Activated CD4-positive, alpha-beta T cell treated with anti-CD3 and anti-CD28 coated beads, Interleukin-10, Interleukin-2, amounts not matched to agents 100 ng/mL and 50 ng/mL, durations not matched to agents 16 hours and 8 hours (primary cell): ENCODE measurements around the gene NR1H4.
"Not testable (repeated sequence)": the region's sequence is repeated elsewhere in the genome, so short reads cannot be mapped to it uniquely, and the experiment has no call there.

Experiments used
- DNase-seq: peaks from one replicate; pipeline ENCODE4 v3.0.0-alpha.2; 2020

Gene NR1H4

DNA sequence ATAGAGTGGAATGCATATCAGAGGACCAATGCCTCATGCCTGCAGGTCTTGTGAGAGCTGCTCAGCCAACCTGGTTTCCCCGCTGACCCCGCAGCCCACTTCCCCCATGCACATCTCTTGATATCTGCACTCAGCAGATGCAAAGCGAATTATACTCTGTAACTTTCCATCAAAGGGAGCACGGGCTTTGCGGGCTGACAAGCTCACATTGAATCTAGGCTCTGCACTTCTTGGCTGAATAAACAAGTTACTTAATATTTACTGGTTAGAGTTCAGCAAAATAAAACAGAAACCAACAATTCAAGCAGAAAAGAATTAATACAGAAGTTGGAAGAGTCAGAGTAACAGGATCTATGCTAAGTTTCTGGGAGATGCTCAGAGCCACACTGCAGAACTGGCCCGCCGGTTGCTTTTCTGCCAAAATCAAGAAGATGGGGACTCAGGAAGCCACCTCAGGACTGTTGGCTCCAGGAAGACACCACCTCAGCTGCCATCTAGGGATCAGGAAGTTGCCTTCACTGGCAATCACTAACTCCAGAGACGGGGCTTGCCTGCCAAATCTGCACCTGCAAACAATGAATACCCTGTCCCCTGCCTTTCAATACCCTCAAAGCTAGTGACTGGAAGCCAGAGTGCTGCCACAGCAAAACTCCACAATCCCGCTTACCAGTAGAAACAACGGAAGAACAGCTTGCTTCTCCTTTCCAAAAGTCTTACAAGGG, 46.5 kb downstream of the NR1H4 start:
- no peak for DNase-seq

DNA sequence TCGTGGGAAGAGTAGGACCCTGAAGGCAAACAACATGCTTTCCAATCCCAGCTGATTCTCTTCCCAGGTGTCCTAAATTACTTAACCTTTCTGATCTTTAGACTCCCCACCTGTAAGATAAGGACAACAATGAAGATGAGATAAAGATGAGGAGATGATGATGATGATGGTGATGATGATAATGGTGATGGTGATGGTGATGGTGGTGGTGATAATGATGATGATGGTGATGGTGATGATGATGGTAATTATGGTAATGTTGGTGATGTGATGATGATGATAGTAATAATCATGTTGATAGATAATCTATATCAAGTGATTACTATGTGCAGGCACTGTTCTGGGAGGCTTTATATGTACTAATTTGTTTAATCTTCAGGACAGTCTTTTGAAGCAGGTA, 48.3 kb downstream of the NR1H4 start:
- DNase-seq, result no peak

DNA sequence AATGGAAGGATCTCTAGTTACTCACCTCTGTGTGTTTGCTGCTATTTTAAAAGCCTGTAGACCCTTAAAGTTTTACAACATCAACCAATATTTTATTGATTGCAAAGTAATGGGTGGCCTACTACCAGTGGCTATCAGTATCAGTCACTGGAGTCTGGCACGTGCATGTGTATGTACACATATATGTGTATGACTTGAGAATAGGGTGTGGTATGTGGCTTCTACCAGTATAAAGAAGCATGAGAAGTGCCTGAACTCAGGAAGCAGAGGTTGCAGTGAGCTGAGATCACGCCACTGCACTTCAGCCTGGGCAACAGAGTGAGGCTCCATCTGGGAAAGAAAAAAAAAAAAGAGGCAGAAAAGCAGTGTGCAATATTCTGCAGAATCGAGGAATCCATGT, 54.4 kb downstream of the NR1H4 start:
- DNase-seq, result no peak

DNA sequence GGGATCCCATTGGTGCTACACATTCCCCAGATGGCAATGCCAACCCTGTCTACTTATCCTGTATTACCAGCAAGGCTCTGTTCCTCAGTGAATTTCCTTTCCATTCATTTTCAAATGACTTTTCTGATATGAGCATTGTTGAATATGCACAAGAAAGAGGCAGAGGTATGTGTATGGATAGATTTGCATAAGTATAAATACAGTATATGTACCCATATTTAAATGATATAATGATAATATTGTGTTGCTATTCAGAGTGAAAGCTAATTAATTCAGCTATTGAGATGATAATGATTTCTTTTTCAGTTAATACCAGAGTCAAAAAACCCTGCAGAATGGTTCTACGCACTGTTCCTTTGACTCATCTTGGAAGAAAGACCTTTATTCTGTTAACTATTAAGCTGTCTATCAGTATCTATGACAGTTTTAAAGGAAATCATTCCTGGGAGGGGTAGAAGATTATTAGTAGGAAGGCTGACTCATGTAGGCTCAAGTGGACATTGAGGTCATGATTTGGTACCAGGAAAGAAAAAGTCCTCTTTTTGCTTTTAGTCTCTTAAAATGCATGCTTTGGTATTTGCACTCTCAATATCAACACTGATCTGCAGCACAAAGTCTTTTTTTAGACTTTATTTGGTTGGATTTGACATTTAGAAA, 54.9 kb downstream of the NR1H4 start:
- no peak for DNase-seq

DNA sequence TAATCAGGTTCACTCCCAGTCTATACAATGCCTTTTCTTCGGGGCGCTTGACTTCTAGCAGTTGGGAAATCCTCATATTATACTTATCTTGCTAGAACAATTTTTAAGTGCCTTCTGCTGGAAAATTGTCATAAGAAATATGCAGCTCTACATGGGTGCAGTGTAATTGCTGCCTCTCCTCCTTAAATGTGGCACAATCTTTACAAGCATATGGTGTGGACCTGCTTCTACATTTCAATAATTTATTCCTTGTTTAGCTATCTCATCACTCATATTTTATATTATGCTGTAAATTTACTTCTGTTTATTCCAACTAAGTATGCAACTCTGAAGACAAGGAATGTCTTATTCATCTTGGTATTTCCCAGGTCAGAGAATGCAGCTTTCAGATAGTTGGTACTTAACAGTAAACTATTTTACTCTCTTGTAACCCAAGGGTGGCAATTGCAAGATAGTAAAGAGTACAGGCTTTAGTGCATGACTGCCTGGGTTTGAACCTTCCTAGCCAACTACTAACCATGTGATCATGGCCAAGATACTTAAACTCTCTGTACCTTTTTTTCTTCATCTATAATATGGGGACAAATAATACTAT, 56.2 kb downstream of the NR1H4 start:
- DNase-seq, result no peak

DNA sequence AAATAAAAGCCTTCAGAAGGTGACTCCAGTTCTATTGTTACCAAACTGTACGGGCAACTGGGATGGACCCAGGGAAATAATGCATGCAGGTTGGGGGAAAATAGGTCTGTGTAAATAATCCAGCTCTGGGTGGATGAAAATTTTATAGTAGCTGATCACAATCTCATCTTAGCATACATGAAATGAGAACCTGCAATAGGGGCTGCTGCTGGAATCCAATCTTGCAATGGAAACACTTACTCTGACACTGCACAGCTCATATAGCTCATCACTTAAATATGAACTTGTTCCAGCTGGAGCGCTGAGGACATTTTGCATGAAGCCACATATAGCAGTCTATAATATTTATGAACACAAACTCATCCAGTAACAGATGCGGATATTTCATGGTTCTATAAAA, 59.7 kb downstream of the NR1H4 start:
- no peak for DNase-seq

DNA sequence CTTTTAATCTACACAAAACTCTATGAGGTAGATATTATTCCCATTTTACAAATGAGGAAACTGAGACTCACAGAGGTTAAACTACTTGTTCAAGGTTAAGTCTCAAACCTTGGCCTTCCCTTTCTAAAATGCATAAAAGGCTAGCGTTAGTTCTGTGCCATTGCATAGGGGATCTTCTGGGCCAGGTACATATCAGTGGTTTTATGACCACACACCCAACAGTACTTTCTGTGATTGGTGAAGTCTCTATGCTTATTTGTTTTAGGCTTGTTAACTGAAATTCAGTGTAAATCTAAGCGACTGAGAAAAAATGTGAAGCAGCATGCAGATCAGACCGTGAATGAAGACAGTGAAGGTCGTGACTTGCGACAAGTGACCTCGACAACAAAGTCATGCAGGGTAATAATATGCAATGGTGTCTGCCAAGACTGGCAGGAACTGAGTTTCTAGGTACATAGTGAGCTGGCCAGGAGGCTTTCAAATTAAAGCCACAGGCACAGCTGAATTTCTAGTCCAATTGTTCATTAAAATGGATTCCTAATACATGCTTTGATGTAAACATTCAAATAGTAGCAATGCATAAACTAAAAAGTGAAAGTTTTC, 61.1 kb downstream of the NR1H4 start:
- DNase-seq, result no peak

DNA sequence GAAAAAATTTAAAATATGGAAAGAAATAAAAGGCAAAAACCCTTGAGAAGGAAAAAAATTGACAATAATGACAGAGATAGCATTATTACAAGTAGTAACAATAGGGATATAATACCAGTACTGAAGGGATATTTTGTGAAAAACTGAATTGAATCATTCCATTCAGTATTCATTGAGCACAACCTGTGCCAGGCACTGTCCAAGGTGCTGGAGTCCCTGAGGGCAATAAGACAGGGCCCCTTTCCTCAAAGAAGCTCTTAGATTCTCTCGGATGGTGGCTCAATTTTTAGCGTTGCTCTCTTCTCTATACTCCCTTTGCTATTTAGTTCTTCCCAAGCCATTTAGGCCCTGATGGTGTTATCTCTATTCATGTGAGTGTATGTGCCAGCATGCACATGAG, 65.5 kb downstream of the NR1H4 start:
- peak; percentile 15 for DNase-seq

DNA sequence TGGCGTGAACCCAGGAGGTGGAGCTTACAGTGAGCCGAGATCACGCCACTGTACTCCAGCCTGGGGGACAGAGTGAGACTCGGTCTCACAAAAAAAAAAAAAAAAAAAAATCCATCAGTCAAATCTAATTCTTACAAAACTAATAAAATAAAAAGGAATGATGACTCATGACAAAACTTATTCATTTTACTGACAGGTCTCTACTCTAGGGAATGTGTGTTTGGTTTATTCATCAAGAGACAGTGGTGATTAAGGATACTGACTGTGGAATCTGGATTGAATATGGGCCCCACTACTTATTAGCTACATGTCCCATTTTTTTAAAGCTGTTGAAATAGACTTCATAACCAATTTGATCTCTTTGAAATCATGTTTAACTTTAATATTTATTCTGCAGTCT, 70.5 kb downstream of the NR1H4 start:
- no peak for DNase-seq

DNA sequence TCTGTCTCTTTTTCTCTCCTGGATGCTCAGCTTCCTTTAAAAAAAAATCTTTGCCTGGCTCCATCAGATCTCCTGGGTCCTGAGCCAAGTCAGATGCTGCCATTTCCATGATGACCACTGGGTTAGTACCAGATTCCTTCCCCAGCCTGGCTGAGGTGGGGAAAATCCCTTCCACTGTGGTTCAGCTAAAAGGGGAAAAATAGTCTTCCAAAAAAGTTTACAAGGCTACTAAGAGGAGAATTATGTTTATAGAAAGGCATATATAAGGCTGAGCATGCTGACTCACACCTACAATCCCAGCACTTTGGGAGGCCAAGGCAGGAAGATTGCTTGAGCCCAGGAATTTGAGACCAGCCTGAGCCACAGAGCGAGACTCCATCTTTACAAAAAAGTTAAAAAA, 71.4 kb downstream of the NR1H4 start:
- no peak for DNase-seq

DNA sequence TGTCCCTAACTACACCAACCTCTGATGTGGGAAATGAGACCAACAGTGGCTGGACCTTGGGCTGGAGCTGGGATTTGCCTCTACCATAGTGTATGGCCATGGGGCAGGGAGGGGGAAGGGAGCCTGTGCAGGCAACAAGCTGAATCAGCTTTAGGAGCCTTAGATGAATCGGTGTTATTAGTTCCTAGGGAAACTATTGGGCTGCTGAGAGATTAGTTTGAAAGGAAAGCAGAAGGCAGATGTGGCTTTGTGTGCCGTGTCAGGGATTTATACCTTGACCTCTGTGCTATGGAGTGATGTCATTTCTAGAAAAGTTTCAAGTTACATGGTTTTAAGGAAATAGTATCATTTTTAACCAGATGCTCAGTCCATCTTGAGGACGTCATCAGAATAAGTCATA, 80.3 kb downstream of the NR1H4 start:
- DNase-seq, result no peak

DNA sequence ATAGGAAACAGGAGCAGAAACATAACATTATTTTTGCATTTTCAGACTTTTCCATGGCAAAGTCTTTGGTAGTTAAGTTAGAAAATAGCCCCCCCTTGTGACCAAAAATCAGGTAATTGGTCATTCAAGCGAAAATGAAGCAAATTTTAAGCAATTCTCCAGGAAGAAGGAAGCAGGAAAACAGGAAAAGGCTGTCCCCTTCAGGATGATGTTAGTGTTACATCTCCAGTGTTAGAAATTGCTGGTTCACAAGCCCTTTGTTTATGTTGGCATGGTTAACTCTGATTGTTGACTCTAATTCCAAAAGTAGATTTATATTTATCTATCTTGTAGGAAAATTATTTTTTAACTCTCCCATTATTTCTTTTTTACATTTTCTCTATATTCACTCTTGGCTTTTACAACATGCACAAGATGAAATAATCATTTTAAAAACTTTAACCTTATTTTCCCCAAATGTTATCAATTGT, 81.0 kb downstream of the NR1H4 start:
- DNase-seq, result peak; percentile 48

DNA sequence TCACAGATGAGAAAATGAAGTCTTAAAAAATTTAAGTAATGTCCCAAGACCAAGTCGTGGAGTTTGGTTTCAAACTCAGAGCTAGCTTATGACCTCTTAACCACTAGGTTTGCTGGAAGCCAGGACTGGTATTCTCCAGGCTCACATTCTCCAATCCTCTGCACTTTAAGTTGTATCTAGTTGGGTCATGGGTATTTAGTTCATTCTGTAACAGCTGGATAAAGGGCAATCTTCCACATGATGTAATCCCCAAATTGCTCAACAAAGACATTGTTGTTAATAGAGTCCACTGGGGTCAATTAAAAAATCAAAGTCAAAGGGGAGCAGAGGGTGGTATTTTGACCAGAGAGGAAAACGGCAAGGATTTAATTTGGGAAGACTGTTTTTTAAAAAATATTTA, 82.1 kb downstream of the NR1H4 start:
- no peak for DNase-seq

DNA sequence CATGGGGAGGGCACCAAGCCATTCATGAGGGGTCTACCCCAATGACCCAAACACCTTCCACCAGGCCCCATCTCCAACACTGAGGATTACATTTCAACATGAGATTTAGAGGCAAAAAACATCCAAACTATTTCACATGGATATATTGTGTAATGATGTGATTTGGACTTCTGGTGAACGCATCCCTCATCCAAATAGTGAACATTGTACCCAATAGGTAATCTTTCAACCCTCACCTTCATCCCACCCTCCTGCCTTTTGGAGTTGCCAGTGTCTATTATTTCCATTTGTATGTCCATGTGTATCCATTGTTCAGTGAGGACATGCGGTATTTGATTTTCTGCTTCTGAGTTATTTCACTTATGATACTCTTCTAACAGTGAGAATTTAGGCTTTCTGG, 83.7 kb downstream of the NR1H4 start:
- no peak for DNase-seq

DNA sequence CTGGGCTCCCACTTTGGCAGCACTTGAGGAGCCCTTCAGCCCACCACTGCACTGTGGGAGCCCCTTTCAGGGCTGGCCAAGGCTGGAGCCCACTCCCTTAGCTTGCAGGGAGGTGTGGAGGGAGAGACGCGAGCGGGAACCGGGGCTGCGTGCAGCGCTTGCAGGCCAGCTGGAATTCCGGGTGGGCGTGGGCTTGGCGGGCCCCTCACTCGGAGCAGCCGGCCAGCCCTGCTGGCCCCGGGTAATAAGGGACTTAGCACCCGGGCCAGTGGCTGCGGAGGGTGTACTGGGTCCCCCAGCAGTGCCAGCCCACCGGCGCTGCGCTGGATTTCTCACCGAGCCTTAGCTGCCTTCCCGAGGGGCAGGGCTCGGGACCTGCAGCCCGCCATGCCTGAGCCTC, 85.6 kb downstream of the NR1H4 start:
- not testable (repeated sequence) for DNase-seq

DNA sequence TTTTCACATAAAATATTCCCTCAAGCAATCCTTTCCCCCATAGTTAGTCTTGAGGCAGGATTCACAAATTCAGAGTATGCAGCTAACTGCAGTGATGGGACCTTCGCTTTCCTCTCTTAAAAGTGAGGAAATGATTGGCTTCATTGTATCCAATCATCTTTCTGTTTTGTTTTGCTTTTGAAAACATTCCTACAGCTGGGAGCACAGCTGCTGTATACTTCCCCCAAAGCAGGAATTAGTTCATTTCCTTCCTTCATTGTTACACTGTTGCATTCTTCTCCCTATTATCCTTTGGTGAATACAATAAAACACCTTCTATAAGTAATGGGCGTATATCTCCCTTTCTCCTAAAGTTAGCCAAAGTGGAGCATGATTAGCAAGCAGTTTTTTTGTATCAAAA, 90.4 kb downstream of the NR1H4 start:
- no peak for DNase-seq

DNA sequence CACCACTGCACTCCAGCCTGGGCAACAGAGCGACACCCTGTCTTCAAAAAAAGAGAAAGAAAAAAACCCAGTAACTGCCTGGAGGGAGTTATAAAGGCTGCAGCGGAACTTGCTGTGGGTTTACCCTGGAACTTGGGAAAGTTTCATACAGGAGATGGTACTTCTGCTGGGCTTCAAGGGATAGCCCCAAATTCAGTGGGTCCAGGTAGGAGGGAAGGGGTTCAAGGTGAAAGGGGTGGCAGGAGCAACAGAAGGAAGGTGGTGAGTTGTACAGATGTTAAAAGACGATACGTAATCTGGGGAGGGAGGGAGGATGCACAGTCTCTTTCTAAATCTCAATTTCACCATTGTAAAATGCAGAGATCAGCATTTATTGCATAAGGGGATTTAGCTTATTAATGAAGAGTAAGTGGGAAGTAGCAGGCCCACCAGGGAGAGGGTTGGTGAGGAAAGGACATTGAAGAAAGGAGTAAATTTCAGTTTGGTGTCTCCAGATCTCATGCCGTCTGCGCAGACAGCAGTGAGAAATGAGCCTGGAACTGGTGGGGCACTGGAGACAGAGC, 91.3 kb downstream of the NR1H4 start:
- no peak for DNase-seq

DNA sequence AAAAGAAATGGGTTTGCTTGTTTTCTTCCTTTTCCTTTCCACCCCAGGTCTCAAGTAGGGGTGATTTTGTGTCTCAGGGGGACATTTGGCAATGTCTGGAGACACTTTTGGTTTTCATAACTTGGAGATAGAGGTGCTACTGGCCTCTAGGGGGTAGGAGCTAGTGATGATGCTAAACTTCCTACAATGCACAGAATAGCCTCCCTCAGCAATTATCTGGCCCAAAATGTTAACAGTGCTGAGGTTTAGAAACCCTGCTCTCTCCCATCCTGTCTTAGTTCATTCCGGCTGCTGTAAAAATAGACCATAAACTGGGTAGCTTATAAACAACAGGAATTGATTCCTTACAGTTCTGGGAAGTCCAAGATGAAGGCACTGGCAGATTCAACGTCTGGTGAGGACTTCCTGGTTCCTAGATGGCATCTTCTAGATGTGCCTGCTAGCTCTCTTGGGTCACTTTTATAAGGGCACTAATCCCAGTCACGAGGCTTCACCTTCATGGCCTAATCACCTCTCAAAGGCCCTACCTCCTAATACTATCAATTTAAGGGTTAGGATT, 92.4 kb downstream of the NR1H4 start:
- DNase-seq, result no peak

DNA sequence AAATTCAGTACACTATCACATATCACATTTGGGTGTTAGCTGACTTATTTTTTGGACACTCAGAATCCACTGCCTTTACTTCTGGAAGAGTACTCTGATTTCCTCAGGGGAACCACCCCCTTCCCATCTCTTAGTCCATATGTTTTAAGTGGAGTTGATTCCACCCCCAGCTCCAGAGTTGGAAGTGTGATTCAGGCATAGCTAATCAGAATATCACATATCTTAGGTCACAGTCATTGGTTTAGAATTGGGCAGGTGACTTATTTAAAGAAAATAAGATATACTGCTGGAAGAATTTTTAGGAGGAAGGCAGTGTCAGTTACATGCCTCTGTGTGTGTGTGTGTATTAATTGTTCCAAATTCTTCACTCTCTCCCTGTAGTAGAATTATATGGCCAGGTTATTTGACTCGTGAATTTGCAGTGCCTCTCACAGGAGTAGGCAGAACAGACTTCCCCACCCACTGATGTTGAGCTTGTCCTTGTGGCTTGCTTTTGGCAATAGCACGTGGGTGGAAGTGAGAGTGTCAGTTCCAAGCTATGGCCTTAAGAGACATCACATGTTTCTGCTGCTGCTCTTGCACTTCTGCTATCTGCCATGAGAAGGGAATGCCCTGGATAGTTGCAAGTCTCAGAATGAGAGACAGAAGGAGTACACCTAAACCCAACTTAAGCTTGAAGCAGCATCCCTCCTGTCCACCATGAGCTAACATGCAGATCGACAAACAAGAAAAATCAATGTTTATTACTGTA, 93.4 kb downstream of the NR1H4 start:
- peak; percentile 7 for DNase-seq

DNA sequence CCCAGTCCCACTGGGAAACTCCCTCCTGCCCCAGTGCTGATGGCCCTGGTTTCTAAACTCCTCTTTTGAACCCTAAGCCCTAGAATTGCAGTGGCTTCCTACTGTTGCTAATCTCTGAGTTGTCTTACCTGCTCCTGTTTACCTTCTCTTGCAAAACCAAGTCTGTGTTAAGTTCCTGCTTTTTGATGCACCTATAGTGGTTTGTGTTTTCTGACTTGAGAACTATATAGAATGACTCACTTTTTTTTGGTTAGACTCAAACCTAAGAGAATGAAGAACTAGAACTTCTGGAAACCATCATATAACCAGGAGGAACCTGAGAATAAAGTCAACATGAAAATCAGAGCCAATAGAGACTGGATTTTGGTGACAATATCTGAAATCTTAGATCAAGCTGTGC, 94.3 kb downstream of the NR1H4 start:
- no peak for DNase-seq

DNA sequence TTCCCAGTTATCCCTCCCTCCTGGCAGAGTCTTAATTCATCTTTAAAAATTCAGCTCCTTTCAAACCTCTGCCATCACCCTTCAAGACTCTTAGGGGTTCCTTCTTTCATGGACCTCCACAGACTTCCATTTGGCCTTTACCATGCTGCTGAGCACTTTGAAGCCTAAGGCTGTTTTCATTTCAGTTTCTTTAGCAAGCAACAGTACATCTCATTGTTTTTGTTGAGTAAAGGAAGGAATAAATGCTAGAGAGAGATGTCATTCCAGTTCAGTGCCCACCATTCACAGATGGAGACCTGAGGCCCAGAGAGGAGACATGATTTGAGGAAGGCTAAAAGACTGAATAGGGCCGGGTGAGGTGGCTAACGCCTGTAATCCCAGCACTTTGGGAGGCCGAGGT, 98.5 kb downstream of the NR1H4 start:
- no peak for DNase-seq
